Thoracic aorta (tissue), 2 donors: ENCODE measurements around the gene PLA2G1B. TPM values are rescaled to one million over a fixed set of nuclear protein-coding genes. Genes with fewer than 3 reads are reported as not detected.
A peak's percentile ranks its signal among the peaks of the same experiment; 100 is the strongest.
"Not testable (repeated sequence)": the region's sequence is repeated elsewhere in the genome, so short reads cannot be mapped to it uniquely, and the experiment has no call there.

ENCODE experiments used
- ATAC-seq: fragments of 150-250 bp; one replicate; pipeline ENCODE4 v1.8.0; 2017; ENCODE audit warnings: low read depth; ENCODE audit not compliant: insufficient number of reproducible peaks, low FRiP score
- DNase-seq: peaks from one replicate; pipeline ENCODE4 v3.0.0-alpha.2; 2020; ENCODE audit warnings: low spot score
- H3K27ac ChIP-seq, 2 donors: fragments of 200-600 bp; sonication (generic); 1 replicate in 1 of 2; 2 replicates in 1 of 2; pipeline ENCODE4 v1.5.1; 2016; ENCODE audit warnings: mild to moderate bottlenecking in 2 of 2, moderate library complexity in 2 of 2
- H3K27me3 ChIP-seq: fragments of 200-600 bp; sonication (generic); replicated peaks from 2 replicates; pipeline ENCODE4 v1.6.0; 2016; ENCODE audit warnings: mild to moderate bottlenecking; ENCODE audit not compliant: insufficient read depth
- H3K36me3 ChIP-seq: fragments of 200-600 bp; sonication (generic); one replicate; pipeline ENCODE4 v1.5.1; 2016
- H3K4me1 ChIP-seq, 2 donors: fragments of 200-600 bp; sonication (generic); 1 replicate in 1 of 2; 2 replicates in 1 of 2; pipeline versions ENCODE4 v1.5.1 to v1.6.0; 2016; ENCODE audit warnings: low read depth in 2 of 2, mild to moderate bottlenecking in 1 of 2; ENCODE audit not compliant: control insufficient read depth in 1 of 2
- H3K4me3 ChIP-seq: fragments of 200-600 bp; sonication (generic); 2 replicates; pipeline ENCODE4 v1.5.1; 2016; ENCODE audit warnings: mild to moderate bottlenecking
- H3K9me3 ChIP-seq: fragments of 200-600 bp; sonication (generic); 2 replicates; pipeline ENCODE4 v1.5.1; 2016
- total RNA-seq, 2 donors: library from RNA; depleted of rRNA; stranded (reverse); fragments of >200 nt; gene quantifications; one replicate each; pipeline versions ENCODE4 v1.1.0 to v1.2.3, GENCODE V29; 2016
- TF ChIP-seq, protein P1 (sequence below): fragments of 200-600 bp; sonication (generic); IDR thresholded peaks from one replicate; pipeline ENCODE4 v1.5.1; 2019; ENCODE audit warnings: antibody characterized with exemption

Gene PLA2G1B
- total RNA-seq, 2 donors from 2014 or later = not detected

- not testable (repeated sequence) for H3K27ac ChIP-seq, H3K27me3 ChIP-seq, H3K4me3 ChIP-seq, H3K36me3 ChIP-seq, H3K4me1 ChIP-seq, H3K9me3 ChIP-seq, ATAC-seq, DNase-seq
- TF ChIP-seq, protein P1, sequence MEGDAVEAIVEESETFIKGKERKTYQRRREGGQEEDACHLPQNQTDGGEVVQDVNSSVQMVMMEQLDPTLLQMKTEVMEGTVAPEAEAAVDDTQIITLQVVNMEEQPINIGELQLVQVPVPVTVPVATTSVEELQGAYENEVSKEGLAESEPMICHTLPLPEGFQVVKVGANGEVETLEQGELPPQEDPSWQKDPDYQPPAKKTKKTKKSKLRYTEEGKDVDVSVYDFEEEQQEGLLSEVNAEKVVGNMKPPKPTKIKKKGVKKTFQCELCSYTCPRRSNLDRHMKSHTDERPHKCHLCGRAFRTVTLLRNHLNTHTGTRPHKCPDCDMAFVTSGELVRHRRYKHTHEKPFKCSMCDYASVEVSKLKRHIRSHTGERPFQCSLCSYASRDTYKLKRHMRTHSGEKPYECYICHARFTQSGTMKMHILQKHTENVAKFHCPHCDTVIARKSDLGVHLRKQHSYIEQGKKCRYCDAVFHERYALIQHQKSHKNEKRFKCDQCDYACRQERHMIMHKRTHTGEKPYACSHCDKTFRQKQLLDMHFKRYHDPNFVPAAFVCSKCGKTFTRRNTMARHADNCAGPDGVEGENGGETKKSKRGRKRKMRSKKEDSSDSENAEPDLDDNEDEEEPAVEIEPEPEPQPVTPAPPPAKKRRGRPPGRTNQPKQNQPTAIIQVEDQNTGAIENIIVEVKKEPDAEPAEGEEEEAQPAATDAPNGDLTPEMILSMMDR = peak; percentile 58
These were observed 7.9 kb upstream of the PLA2G1B start for GRCh38 chr12:120335447-120335846.

- H3K9me3 ChIP-seq = no peaks in the 10 kb centered on the region
- H3K36me3 ChIP-seq = no peaks in the 10 kb centered on the region
- no peaks in the 10 kb centered on the region for H3K27me3 ChIP-seq
- DNase-seq (no peak), ATAC-seq (no peak)
- H3K27ac ChIP-seq = no peak overlapping the region
- H3K4me3 ChIP-seq = no peak overlapping the region
- TF ChIP-seq, protein P1 = no peak
- H3K4me1 ChIP-seq = no peaks in the 10 kb centered on the region
These were observed 4.9 kb upstream of the PLA2G1B start for GRCh38 chr12:120332523-120332922.

- Histone ChIP-seq H3K9me3 (no peaks in the 10 kb centered on the region), H3K4me1 (no peaks in the 10 kb centered on the region), H3K27me3 (no peaks in the 10 kb centered on the region), H3K27ac (no peak overlapping the region), H3K36me3 (no peaks in the 10 kb centered on the region), H3K4me3 (no peak overlapping the region)
- TF ChIP-seq, protein P1 = no peak
- ATAC-seq (no peak), DNase-seq (no peak)
These were observed 4.5 kb upstream of the PLA2G1B start for GRCh38 chr12:120332041-120332440.

- no peaks in the 10 kb centered on the region for H3K4me1 ChIP-seq
- no peak for DNase-seq
- no peak overlapping the region for H3K4me3 ChIP-seq
- H3K9me3 ChIP-seq = no peaks in the 10 kb centered on the region
- no peaks in the 10 kb centered on the region for H3K27me3 ChIP-seq
- no peak for ATAC-seq
- no peak overlapping the region for H3K27ac ChIP-seq
- TF ChIP-seq, protein P1 = no peak
- H3K36me3 ChIP-seq = no peaks in the 10 kb centered on the region
These were observed 3.8 kb upstream of the PLA2G1B start for GRCh38 chr12:120331390-120331789.

GRCh38 chr12:120328228-120328627 lies 649 bp upstream of the PLA2G1B start:
- DNase-seq (no peak), ATAC-seq (no peak)
- Histone ChIP-seq H3K4me3 (no peak overlapping the region), H3K36me3 (no peaks in the 10 kb centered on the region), H3K27ac (no peak overlapping the region), H3K4me1 (no peaks in the 10 kb centered on the region), H3K27me3 (no peaks in the 10 kb centered on the region), H3K9me3 (no peaks in the 10 kb centered on the region)
- TF ChIP-seq, protein P1 = no peak
